Stomach (tissue), 9 donors: ENCODE data around the gene SENP8. TPM values are rescaled to one million over a fixed set of nuclear protein-coding genes. Genes with fewer than 3 reads are reported as not detected.

Experiments
- DNase-seq, 2 donors: peaks; one replicate each; pipeline versions ENCODE4 v3.0.0 to v3.0.0-alpha.2; 2013 to 2019
- H3K27ac ChIP-seq, 5 donors: fragments of 200-600 bp in 4 of 5; sonication (generic) in 4 of 5; one replicate each; pipeline ENCODE4 v1.5.1; 2013 to 2019; ENCODE audit warnings: mild to moderate bottlenecking in 1 of 5, moderate library complexity in 1 of 5
- H3K27me3 ChIP-seq, 3 donors: fragments of 200-600 bp; sonication (generic); one replicate each; pipeline ENCODE4 v1.5.1; 2017 to 2019; ENCODE audit warnings: mixed run types in 1 of 3
- H3K36me3 ChIP-seq, 4 donors: fragments of 200-600 bp; sonication (generic); 1 replicate in 3 of 4; 2 replicates in 1 of 4; pipeline ENCODE4 v1.5.1; 2016 to 2019
- H3K4me1 ChIP-seq, 4 donors: fragments of 200-600 bp; sonication (generic); one replicate each; pipeline ENCODE4 v1.5.1; 2016 to 2019
- H3K4me3 ChIP-seq, 4 donors: fragments of 200-600 bp; sonication (generic) in 3 of 4; one replicate each; pipeline ENCODE4 v1.5.1; 2016 to 2019; ENCODE audit warnings: mild to moderate bottlenecking in 1 of 4
- H3K9me3 ChIP-seq, 4 donors: fragments of 200-600 bp; sonication (generic); one replicate each; pipeline ENCODE4 v1.5.1; 2016 to 2019
- EP300 ChIP-seq: sonication (generic); formaldehyde crosslinking; IDR thresholded peaks from one replicate; pipeline ENCODE4 v1.6.1; 2017; ENCODE audit warnings: antibody characterized with exemption
- POLR2A ChIP-seq, 4 donors: fragments of 450-650 bp; IDR thresholded peaks; one replicate each; pipeline ENCODE4 v1.6.1; 2016; ENCODE audit warnings: antibody characterized with exemption in 4 of 4, control low read depth in 2 of 4, mild to moderate bottlenecking in 1 of 4, moderate library complexity in 1 of 4
- POLR2AphosphoS5 ChIP-seq, 3 donors: sonication (generic); formaldehyde crosslinking; IDR thresholded peaks; one replicate each; pipeline ENCODE4 v1.6.1; 2016; ENCODE audit warnings: antibody characterized with exemption in 3 of 3
- WGBS, 5 donors: extraction: QIAGEN DNeasy Blood & Tissue Kit in 3 of 5; methylation state at CpG; one replicate each; pipeline versions ENCODE4 v1.1.5 to v1.1.7; 2013 to 2018; 5-methylcytosine and 5-hydroxymethylcytosine counted together
- intact Hi-C: fragments of 100-400 bp; cut with DNase I; formaldehyde crosslinking; loops from one replicate; pipeline ENCODE4 v1.15.1; 2023; ENCODE audit warnings: low total_unique reads
- polyA plus RNA-seq, 3 donors: library from polyadenylated mRNA; stranded (reverse); fragments of 200-250 nt; gene quantifications; one replicate each; pipeline ENCODE4 v1.2.3, GENCODE V29; 2013
- total RNA-seq, 5 donors: library from RNA; depleted of rRNA; stranded (reverse); fragments of >200 nt; gene quantifications; one replicate each; pipeline versions ENCODE4 v1.1.0 to v1.2.3, GENCODE V29; 2014 to 2016
- TF ChIP-seq, protein P1 (sequence below), 7 experiments: fragments of 450-650 bp in 4 of 7; fragments of 200-600 bp in 3 of 7; sonication (generic) in 3 of 7; IDR thresholded peaks; one replicate each; pipeline ENCODE4 v1.5.1; 2016 to 2019; ENCODE audit warnings: antibody characterized with exemption in 7 of 7, control low read depth in 2 of 7, mild to moderate bottlenecking in 1 of 7
- donor health status: healthy with polysubstance abuse.
- donor health status: Bipolar disorder and iron deficiency.
- donor health status: healthy.

Gene SENP8
- total and polyA plus RNA-seq, 8 donors, result 0.45 to 3.8 (median 2.2) TPM; not detected in 1

DNA sequence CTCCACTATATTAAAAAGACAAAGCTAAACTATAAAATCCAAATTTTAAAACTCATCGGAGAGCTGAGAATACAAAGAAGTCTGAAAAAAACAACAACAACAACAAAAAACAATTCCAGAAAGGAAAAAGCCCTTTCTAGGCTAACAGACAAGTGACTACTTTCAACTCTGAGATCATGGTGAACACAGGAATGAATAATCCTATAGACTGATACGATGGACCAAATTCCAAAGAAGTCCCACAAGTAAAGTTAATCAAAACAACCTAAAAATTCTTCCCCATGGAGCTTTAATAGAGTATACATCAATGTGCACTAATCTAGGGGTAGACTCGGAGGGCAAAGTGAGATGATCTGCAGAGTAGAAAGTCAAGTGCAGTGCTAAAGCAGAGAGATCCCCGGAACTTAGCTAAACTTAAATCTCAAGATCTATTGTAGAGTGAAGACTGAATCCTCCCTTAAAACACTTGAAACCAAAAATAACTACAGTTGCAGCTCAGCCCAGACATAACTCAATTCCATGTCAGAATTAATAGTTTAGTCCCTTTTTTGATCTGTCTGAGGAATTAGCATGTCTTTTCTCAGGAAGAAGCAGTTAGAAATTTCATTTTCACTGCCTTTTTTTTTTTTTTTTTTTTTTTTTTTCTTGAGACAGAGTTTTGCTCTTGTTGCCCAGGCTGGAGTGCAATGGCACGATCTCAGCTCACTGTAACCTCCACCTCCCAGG is 43.7 kb upstream of the SENP8 start:
- no peaks in the 10 kb centered on the region for H3K36me3 ChIP-seq
- no peaks in the 10 kb centered on the region for H3K27me3 ChIP-seq
- peaks cover 0 to 24% (median 2%) of the 10 kb centered on the region in 4 donors for H3K4me1 ChIP-seq
- no peak for DNase-seq
- TF ChIP-seq EP300 (no peak), POLR2A (IDR thresholded peaks at IDR 0.05) (no peak), POLR2AphosphoS5 (IDR thresholded peaks at IDR 0.05) (no peak)
- TF ChIP-seq, protein P1, sequence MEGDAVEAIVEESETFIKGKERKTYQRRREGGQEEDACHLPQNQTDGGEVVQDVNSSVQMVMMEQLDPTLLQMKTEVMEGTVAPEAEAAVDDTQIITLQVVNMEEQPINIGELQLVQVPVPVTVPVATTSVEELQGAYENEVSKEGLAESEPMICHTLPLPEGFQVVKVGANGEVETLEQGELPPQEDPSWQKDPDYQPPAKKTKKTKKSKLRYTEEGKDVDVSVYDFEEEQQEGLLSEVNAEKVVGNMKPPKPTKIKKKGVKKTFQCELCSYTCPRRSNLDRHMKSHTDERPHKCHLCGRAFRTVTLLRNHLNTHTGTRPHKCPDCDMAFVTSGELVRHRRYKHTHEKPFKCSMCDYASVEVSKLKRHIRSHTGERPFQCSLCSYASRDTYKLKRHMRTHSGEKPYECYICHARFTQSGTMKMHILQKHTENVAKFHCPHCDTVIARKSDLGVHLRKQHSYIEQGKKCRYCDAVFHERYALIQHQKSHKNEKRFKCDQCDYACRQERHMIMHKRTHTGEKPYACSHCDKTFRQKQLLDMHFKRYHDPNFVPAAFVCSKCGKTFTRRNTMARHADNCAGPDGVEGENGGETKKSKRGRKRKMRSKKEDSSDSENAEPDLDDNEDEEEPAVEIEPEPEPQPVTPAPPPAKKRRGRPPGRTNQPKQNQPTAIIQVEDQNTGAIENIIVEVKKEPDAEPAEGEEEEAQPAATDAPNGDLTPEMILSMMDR (IDR thresholded peaks at IDR 0.05), result no peak
- no peaks in the 10 kb centered on the region for H3K9me3 ChIP-seq
- 82 to 91% (median 88%) methylated on average over 5 of the region's 5 CpGs for WGBS, 5 donors
- intact Hi-C loops, result no loop called here
- no peak overlapping the region for H3K4me3 ChIP-seq
- H3K27ac ChIP-seq, result no peak overlapping the region

- H3K4me3 ChIP-seq, result no peak overlapping the region
- no peak overlapping the region for H3K27ac ChIP-seq
- 91 to 100% (median 98%) methylated on average over 1 of the region's 1 CpG for WGBS, 5 donors
- TF ChIP-seq, protein P1 (IDR thresholded peaks at IDR 0.05), result no peak
- no peaks in the 10 kb centered on the region for H3K9me3 ChIP-seq
- H3K36me3 ChIP-seq, result no peaks in the 10 kb centered on the region
- no peak for DNase-seq
- intact Hi-C loops, result no loop called here
- H3K27me3 ChIP-seq, result no peaks in the 10 kb centered on the region
- H3K4me1 ChIP-seq, result peaks cover 0 to 21% (median 1%) of the 10 kb centered on the region in 4 donors
Observed at GRCh38 chr15:72077950-72078349, 40.3 kb upstream of the SENP8 start.

- Histone ChIP-seq H3K4me1 (peaks cover 0 to 16% (median 1%) of the 10 kb centered on the region in 4 donors), H3K36me3 (no peaks in the 10 kb centered on the region), H3K27ac (no peak overlapping the region), H3K27me3 (no peaks in the 10 kb centered on the region), H3K4me3 (no peak overlapping the region), H3K9me3 (no peaks in the 10 kb centered on the region)
- intact Hi-C loops, result no loop called here
- 84 to 93% (median 87%) methylated on average over 6 of the region's 6 CpGs for WGBS, 5 donors
- TF ChIP-seq POLR2A (IDR thresholded peaks at IDR 0.05), result no peak
- TF ChIP-seq, protein P1 (IDR thresholded peaks at IDR 0.05), result no peak
- DNase-seq, result no peak
Observed at GRCh38 chr15:72078887-72079286, 39.3 kb upstream of the SENP8 start.

- H3K27ac ChIP-seq, result no peak overlapping the region
- H3K4me3 ChIP-seq, result no peak overlapping the region
- DNase-seq, result no peak
- intact Hi-C loops, result no loop called here
- peaks cover 0 to 16% (median 6%) of the 10 kb centered on the region in 4 donors for H3K4me1 ChIP-seq
- no peaks in the 10 kb centered on the region for H3K36me3 ChIP-seq
- no peaks in the 10 kb centered on the region for H3K9me3 ChIP-seq
- 85 to 100% (median 97%) methylated on average over 1 of the region's 1 CpG for WGBS, 5 donors
- no peaks in the 10 kb centered on the region for H3K27me3 ChIP-seq
- no peak for TF ChIP-seq POLR2AphosphoS5 (IDR thresholded peaks at IDR 0.05)
- TF ChIP-seq, protein P1 (IDR thresholded peaks at IDR 0.05), result no peak
- TF ChIP-seq POLR2A (IDR thresholded peaks at IDR 0.05), result no peak
- TF ChIP-seq EP300, result no peak
Observed at GRCh38 chr15:72082176-72082575, 36.0 kb upstream of the SENP8 start.
